Measurements from ENCODE around the gene MAP7. TPM values are rescaled to one million over a fixed set of nuclear protein-coding genes. Genes with fewer than 3 reads are reported as not detected.

MAP7 gene
- total and polyA plus RNA-seq, 9 of the 15 experiments (the other 6 are each of a cell fraction or from before 2014, with no cell fraction given), result 0.76 to 7.7 (median 3.9) TPM

DNA sequence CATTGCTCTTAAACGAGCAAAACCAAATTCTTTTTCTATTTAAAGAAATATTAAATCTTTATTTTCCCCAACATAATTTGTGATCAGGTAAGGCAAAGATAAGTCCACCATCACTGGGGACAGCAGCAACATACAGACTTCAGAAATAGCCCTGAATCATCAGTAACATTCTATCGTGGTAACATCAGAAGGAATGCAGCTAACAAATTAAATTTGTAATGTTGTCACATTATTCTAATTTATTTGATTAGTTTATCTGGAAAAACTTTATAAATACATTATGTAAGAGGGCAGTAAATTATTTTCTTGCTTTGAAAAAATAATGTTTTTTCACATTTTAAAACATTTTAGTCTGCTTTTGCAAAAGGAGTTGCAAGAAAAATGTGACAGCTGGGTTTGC lies 206.9 kb downstream of the MAP7 start:
- Histone ChIP-seq H4K20me1 (replicated peaks; ENCODE audit: control insufficient read depth, insufficient read depth, low read length) (no peaks in the 10 kb centered on the region), H3K27ac (ENCODE audit: extremely low read depth, low read depth, low read length) (no peak overlapping the region), H3K9me3 (replicated peaks; ENCODE audit: control insufficient read depth, insufficient read depth, low read depth, low read length) (no peaks in the 10 kb centered on the region), H3K4me2 (ENCODE audit: insufficient read depth, low read length) (no peak overlapping the region), H3K79me2 (ENCODE audit: control insufficient read depth, insufficient read depth, low read length) (no peaks in the 10 kb centered on the region), H3K9me1 (ENCODE audit: control insufficient read depth, insufficient read depth, low read length) (no peaks in the 10 kb centered on the region), H3K27me3 (ENCODE audit: control insufficient read depth in 2 of 2, insufficient read depth in 2 of 2, low read length in 2 of 2) (no peaks in the 10 kb centered on the region; a peak in 1 of 5 replicates), H3K4me1 (replicated peaks in 1 of 2; ENCODE audit: control insufficient read depth in 2 of 2, insufficient read depth in 2 of 2, low read length in 2 of 2) (no peaks in the 10 kb centered on the region), H2AFZ (ENCODE audit: low read depth, low read length) (no peak overlapping the region), H3K9ac (ENCODE audit: insufficient read depth in 1 of 2, low read depth in 2 of 2, low read length in 2 of 2) (no peak overlapping the region), H3K36me3 (ENCODE audit: control insufficient read depth, insufficient read depth, low read length) (no peaks in the 10 kb centered on the region), H3K4me3 (no peak overlapping the region)
- TF ChIP-seq RBM25 (IDR thresholded peaks at IDR 0.05; ENCODE audit: low read depth, low read length, severe bottlenecking) (no peak), CBX8 (IDR thresholded peaks at IDR 0.05; ENCODE audit: borderline replicate concordance, extremely low read depth, low read depth, low read length, poor library complexity, severe bottlenecking) (no peak), CC2D1A (IDR thresholded peaks at IDR 0.05) (no peak), SMC3 (conservative IDR thresholded peaks at IDR 0.05; ENCODE audit: insufficient read depth, low read depth, low read length) (no peak), L3MBTL2 (IDR thresholded peaks at IDR 0.05) (no peak), MYBL2 (IDR thresholded peaks at IDR 0.05; ENCODE audit: low read depth) (no peak), MYBL2 (CRISPR knock-in tag; IDR thresholded peaks at IDR 0.05; ENCODE audit: borderline replicate concordance) (no peak), JUN (IDR thresholded peaks at IDR 0.05; ENCODE audit: borderline replicate concordance, low read depth, low read length) (no peak), JUN (CRISPR knock-in tag; IDR thresholded peaks at IDR 0.05; ENCODE audit: borderline replicate concordance) (no peak), LCOR (CRISPR knock-in tag; IDR thresholded peaks at IDR 0.05) (no peak), PML (IDR thresholded peaks at IDR 0.05; ENCODE audit: low read length) (no peak), RNF2 (IDR thresholded peaks at IDR 0.05) (no peak)
- TF ChIP-seq, protein P1, sequence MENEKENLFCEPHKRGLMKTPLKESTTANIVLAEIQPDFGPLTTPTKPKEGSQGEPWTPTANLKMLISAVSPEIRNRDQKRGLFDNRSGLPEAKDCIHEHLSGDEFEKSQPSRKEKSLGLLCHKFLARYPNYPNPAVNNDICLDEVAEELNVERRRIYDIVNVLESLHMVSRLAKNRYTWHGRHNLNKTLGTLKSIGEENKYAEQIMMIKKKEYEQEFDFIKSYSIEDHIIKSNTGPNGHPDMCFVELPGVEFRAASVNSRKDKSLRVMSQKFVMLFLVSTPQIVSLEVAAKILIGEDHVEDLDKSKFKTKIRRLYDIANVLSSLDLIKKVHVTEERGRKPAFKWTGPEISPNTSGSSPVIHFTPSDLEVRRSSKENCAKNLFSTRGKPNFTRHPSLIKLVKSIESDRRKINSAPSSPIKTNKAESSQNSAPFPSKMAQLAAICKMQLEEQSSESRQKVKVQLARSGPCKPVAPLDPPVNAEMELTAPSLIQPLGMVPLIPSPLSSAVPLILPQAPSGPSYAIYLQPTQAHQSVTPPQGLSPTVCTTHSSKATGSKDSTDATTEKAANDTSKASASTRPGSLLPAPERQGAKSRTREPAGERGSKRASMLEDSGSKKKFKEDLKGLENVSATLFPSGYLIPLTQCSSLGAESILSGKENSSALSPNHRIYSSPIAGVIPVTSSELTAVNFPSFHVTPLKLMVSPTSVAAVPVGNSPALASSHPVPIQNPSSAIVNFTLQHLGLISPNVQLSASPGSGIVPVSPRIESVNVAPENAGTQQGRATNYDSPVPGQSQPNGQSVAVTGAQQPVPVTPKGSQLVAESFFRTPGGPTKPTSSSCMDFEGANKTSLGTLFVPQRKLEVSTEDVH (IDR thresholded peaks at IDR 0.05; ENCODE audit: low read depth, partially characterized antibody), result no peak
- DNase-seq (ENCODE audit: extremely low read depth in 1 of 4, low spot score in 3 of 4) (no peak), ATAC-seq (no peak), FAIRE-seq (no peak)
- ChIA-PET POLR2A (interaction anchor here (1.3 to 2.2 kb wide), 2 partner anchors 10 to 19 kb away, joined by 3 to 9 read pairs; no protein-coding TSS in a partner anchor), CTCF (ENCODE audit: low intra/inter-chr PET ratio) (interaction anchor here (1.1 to 1.9 kb wide), 2 partner anchors 203 to 204 kb away, joined by 3 to 8 read pairs; no protein-coding TSS in a partner anchor)
- intact Hi-C loops (cut with micrococcal nuclease) (loop anchor here (2.0 kb wide), 1 partner anchor 584 kb away; no protein-coding TSS in a partner anchor), in situ Hi-C loops (cut with MboI) (loop anchor here (25.0 kb wide), 1 partner anchor 194 kb away; no protein-coding TSS in a partner anchor)
- 7% methylated on average over 2 of the region's 2 CpGs for WGBS (ENCODE audit: insufficient coverage, low coverage, missing lambda C conversion rate)
- BruUV-seq (replicated peaks), result no TSS peak
